ENCODE data around the gene SZT2. TPM values are rescaled to one million over a fixed set of nuclear protein-coding genes. Genes with fewer than 3 reads are reported as not detected.

The SZT2 gene
- total and polyA plus RNA-seq, 10 of the 15 experiments (the other 5 are each of a cell fraction or from before 2014, with no cell fraction given), result 1.4 to 38.3 (median 12.7) TPM

GRCh38 chr1:43367026-43367903 is 22.4 kb upstream of the SZT2 start:
- WGBS (ENCODE audit: insufficient coverage, insufficient replicate concordance, low lambda C conversion rate, missing lambda C conversion rate), result 4% methylated on average over 40 of the region's 48 CpGs
- TF ChIP-seq CTCF (IDR thresholded peaks at IDR 0.05 in 2 of 3, conservative IDR thresholded peaks at IDR 0.05 in 1 of 3; ENCODE audit: control insufficient read depth in 2 of 3, extremely low read depth in 1 of 3, insufficient read depth in 1 of 3, low read depth in 3 of 3, low read length in 3 of 3) (no peak), IKZF1 (conservative IDR thresholded peaks at IDR 0.05) (peak; percentile 23; the same call in 1 of the 2 replicates), GATAD2B (conservative IDR thresholded peaks at IDR 0.05; ENCODE audit: low read depth) (peak; percentile 58; the same call in 1 of the 2 replicates), MYC (IDR thresholded peaks at IDR 0.05; ENCODE audit: insufficient read depth, insufficient read length, insufficient replicate concordance, low read length, severe bottlenecking) (peak; percentile 71), BACH1 (IDR thresholded peaks at IDR 0.05; ENCODE audit: borderline replicate concordance) (no peak), MXI1 (IDR thresholded peaks at IDR 0.05; ENCODE audit: low read depth, low read length) (peak; percentile 69; the same call in 1 of the 2 replicates), NKRF (conservative IDR thresholded peaks at IDR 0.05) (peak; percentile 69; the same call in 1 of the 2 replicates), POLR2A (IDR thresholded peaks at IDR 0.05; ENCODE audit: low read depth, low read length) (peak; percentile 77), ZNF24 (IDR thresholded peaks at IDR 0.05) (no peak), LARP7 (IDR thresholded peaks at IDR 0.05) (0 out of 2 replicates have a peak, but pooled peaks have one; percentile 67), NR2C1 (IDR thresholded peaks at IDR 0.05) (no peak), ZBTB33 (IDR thresholded peaks at IDR 0.05) (no peak), HDGF (IDR thresholded peaks at IDR 0.05) (0 out of 2 replicates have a peak, but pooled peaks have one; percentile 12), BHLHE40 (IDR thresholded peaks at IDR 0.05; ENCODE audit: borderline replicate concordance in 1 of 2, low read depth in 2 of 2, low read length in 1 of 2) (peak in 1 of 2 experiments; percentile 71; a peak in 1 of 4 replicates), EGR1 (IDR thresholded peaks at IDR 0.05; ENCODE audit: borderline replicate concordance in 1 of 2, low read depth in 2 of 2, low read length in 2 of 2) (peak in 1 of 2 experiments; percentile 70; a peak in 2 of 3 replicates), SIN3A (IDR thresholded peaks at IDR 0.05; ENCODE audit: low read depth, low read length) (0 out of 2 replicates have a peak, but pooled peaks have one; percentile 10)

More at GRCh38 chr1:43367026-43367903, 22.4 kb upstream of the SZT2 start:
- H3K27ac ChIP-seq (ENCODE audit: control insufficient read depth, insufficient read depth), result peak overlapping the region; percentile 95
- TSS peak; percentile 51 for BruUV-seq (replicated peaks)
- H2AFZ ChIP-seq (ENCODE audit: control insufficient read depth, low read depth, low read length), result peak overlapping the region; percentile 78
- H3K79me2 ChIP-seq (ENCODE audit: control insufficient read depth, insufficient read depth, low read length), result peaks cover 38% of the 10 kb centered on the region
- ChIA-PET POLR2A (interaction anchor here (0.5 to 2.5 kb wide), 10 partner anchors 9 to 948 kb away, joined by 3 to 25 read pairs (median 5); partner anchors contain the start of genes CDC20, HYI, MED8 and SZT2), RAD21 (ENCODE audit: unreplicated experiment) (interaction anchor here (1.0 to 3.0 kb wide), 9 partner anchors 9 to 529 kb away, joined by 3 to 15 read pairs (median 4); partner anchors contain the start of genes CDC20, MED8 and SZT2), SMC1A (ENCODE audit: uncharacterized antibody, unreplicated experiment) (interaction anchor here (0.8 to 5.0 kb wide), 9 partner anchors 9 to 157 kb away, joined by 3 to 24 read pairs (median 6); partner anchors contain the start of genes CDC20 and SZT2), CTCF (interaction anchor here (1.0 to 2.6 kb wide), 8 partner anchors 9 to 140 kb away, joined by 3 to 16 read pairs (median 4); partner anchors contain the start of genes CDC20, HYI, MED8 and SZT2)
- no peaks in the 10 kb centered on the region for H3K27me3 ChIP-seq (replicated peaks in 1 of 2; ENCODE audit: control insufficient read depth in 2 of 2, insufficient read depth in 2 of 2, low read length in 1 of 2)
- peaks cover 10 to 14% of the 10 kb centered on the region in 2 experiments for H3K36me3 ChIP-seq (ENCODE audit: control insufficient read depth in 2 of 2, insufficient read depth in 2 of 2, low read length in 1 of 2)
- no peak for DNase-seq (ENCODE audit: low read depth, low spot score)
- no peak for FAIRE-seq
- intact Hi-C loops (cut with micrococcal nuclease; ENCODE audit: unreplicated experiment), result loop anchor here (5.0 kb wide), 1 partner anchor 70 kb away; no protein-coding TSS in a partner anchor
- ATAC-seq, result peak; percentile 71
- in situ Hi-C loops (cut with MboI), result no loop called here
- H3K9ac ChIP-seq (ENCODE audit: control insufficient read depth, insufficient read depth, low read length), result peak overlapping the region; percentile 96
- H3K4me2 ChIP-seq (ENCODE audit: control insufficient read depth, insufficient read depth), result peak overlapping the region; percentile 94
- no peaks in the 10 kb centered on the region for H4K20me1 ChIP-seq (ENCODE audit: control insufficient read depth, insufficient read depth)
- peaks cover 8% of the 10 kb centered on the region for H3K4me1 ChIP-seq (ENCODE audit: control insufficient read depth, insufficient read depth, low read length)
- H3K4me3 ChIP-seq, result peak overlapping the region; percentile 100
- H3K9me3 ChIP-seq (replicated peaks; ENCODE audit: control insufficient read depth, insufficient read depth, low read length), result no peaks in the 10 kb centered on the region

Data from GM12878 (cell line).